ENCODE results near the gene CHST15.

CHST15 gene

GRCh38 chr10:124032971-124033886 is 60.2 kb downstream of the CHST15 start:
- no peak for DNase-seq
- peak overlapping the region; percentile 30 to 48 for H3K27ac ChIP-seq
- TF ChIP-seq CTCF (IDR thresholded peaks at IDR 0.05) = no peak

GRCh38 chr10:124032087-124032935 is 61.1 kb downstream of the CHST15 start:
- intact Hi-C loops (cut with DNase I; ENCODE audit: low total_unique reads) = no loop called here
- no peak for DNase-seq
- Histone ChIP-seq H3K27ac (peak overlapping the region; percentile 30 to 48), H3K9me3 (no peaks in the 10 kb centered on the region), H3K27me3 (no peaks in the 10 kb centered on the region), H3K36me3 (peaks cover 0 to 35% (median 13%) of the 10 kb centered on the region in 3 donors), H3K4me1 (peaks cover 0 to 29% (median 21%) of the 10 kb centered on the region in 4 donors), H3K4me3 (no peak overlapping the region)
- TF ChIP-seq CTCF (IDR thresholded peaks at IDR 0.05) = no peak

More at GRCh38 chr10:124032971-124033886, 60.2 kb downstream of the CHST15 start:
- Histone ChIP-seq H3K27me3 (no peaks in the 10 kb centered on the region), H3K4me1 (peaks cover 0 to 25% (median 20%) of the 10 kb centered on the region in 4 donors), H3K9me3 (no peaks in the 10 kb centered on the region), H3K36me3 (peaks cover 5 to 43% (median 15%) of the 10 kb centered on the region in 3 donors), H3K4me3 (no peak overlapping the region)
- intact Hi-C loops (cut with DNase I; ENCODE audit: low total_unique reads) = no loop called here

GRCh38 chr10:124030492-124031110 is 62.8 kb downstream of the CHST15 start:
- Histone ChIP-seq H3K27me3 (no peaks in the 10 kb centered on the region), H3K36me3 (peaks cover 0 to 20% (median 6%) of the 10 kb centered on the region in 3 donors), H3K27ac (no peak overlapping the region), H3K4me1 (peaks cover 0 to 45% (median 37%) of the 10 kb centered on the region in 4 donors), H3K9me3 (no peaks in the 10 kb centered on the region), H3K4me3 (no peak overlapping the region)
- TF ChIP-seq CTCF (IDR thresholded peaks at IDR 0.05) = no peak
- no peak for DNase-seq
- intact Hi-C loops (cut with DNase I; ENCODE audit: low total_unique reads) = no loop called here

- H3K27me3 ChIP-seq = no peaks in the 10 kb centered on the region
- H3K4me1 ChIP-seq = peaks cover 0 to 48% (median 37%) of the 10 kb centered on the region in 4 donors
- no peak for DNase-seq
- peaks cover 0 to 18% (median 6%) of the 10 kb centered on the region in 3 donors for H3K36me3 ChIP-seq
- no peak for TF ChIP-seq CTCF (IDR thresholded peaks at IDR 0.05)
- H3K4me3 ChIP-seq = no peak overlapping the region
- H3K9me3 ChIP-seq = no peaks in the 10 kb centered on the region
- no peak overlapping the region for H3K27ac ChIP-seq
- intact Hi-C loops (cut with DNase I; ENCODE audit: low total_unique reads) = no loop called here
These were observed 63.3 kb downstream of the CHST15 start for GRCh38 chr10:124030061-124030460.

GRCh38 chr10:124029559-124029958 is 63.8 kb downstream of the CHST15 start:
- Histone ChIP-seq H3K4me1 (peaks cover 0 to 47% (median 37%) of the 10 kb centered on the region in 4 donors), H3K9me3 (no peaks in the 10 kb centered on the region), H3K27ac (no peak overlapping the region), H3K36me3 (peaks cover 0 to 18% (median 6%) of the 10 kb centered on the region in 3 donors), H3K27me3 (no peaks in the 10 kb centered on the region), H3K4me3 (no peak overlapping the region)
- TF ChIP-seq CTCF (IDR thresholded peaks at IDR 0.05) = no peak
- no peak for DNase-seq
- intact Hi-C loops (cut with DNase I; ENCODE audit: low total_unique reads) = loop anchor here (10.0 kb wide), 2 partner anchors 235 to 355 kb away; no protein-coding TSS in a partner anchor
